WTC11 (cell line): Measurements from ENCODE around the gene TOE1. TPM values are rescaled to one million over a fixed set of nuclear protein-coding genes. Genes with fewer than 3 reads are reported as not detected.

Source experiments
- ATAC-seq: fragments of 200-7000 bp; cut with Tn5 transposase; 2 replicates; pipeline ENCODE4 v1.10.0; 2021; ENCODE audit warnings: mild to moderate bottlenecking, moderate library complexity
- CTCF ChIA-PET: fragments of 300-600 bp; sonication (Branson Sonifier 250); formaldehyde crosslinking; loops from one replicate; lab custom pipeline; 2021; ENCODE audit warnings: antibody characterized with exemption; lab: Charles Lee
- POLR2A ChIA-PET: fragments of 350-600 bp; sonication (Branson Sonifier 250); formaldehyde crosslinking; loops from one replicate; lab custom pipeline; 2021; ENCODE audit warnings: antibody characterized with exemption; lab: Charles Lee
- DNase-seq: peaks from one replicate; pipeline ENCODE4 v3.0.0; 2021; ENCODE audit warnings: low spot score
- H3K27ac Mint-ChIP-seq: 2 replicates; pipeline ENCODE4 v1.8.0; 2021; ENCODE audit warnings: mixed read lengths
- H3K27me3 Mint-ChIP-seq: 2 replicates; pipeline ENCODE4 v1.8.0; 2021; ENCODE audit warnings: low read depth, mild to moderate bottlenecking, moderate library complexity, mixed read lengths
- H3K36me3 Mint-ChIP-seq: 2 replicates; pipeline ENCODE4 v1.8.0; 2021; ENCODE audit warnings: mixed read lengths
- H3K4me1 Mint-ChIP-seq: 2 replicates; pipeline ENCODE4 v1.8.0; 2022; ENCODE audit warnings: mixed read lengths
- H3K4me3 Mint-ChIP-seq: 2 replicates; pipeline ENCODE4 v1.8.0; 2021; ENCODE audit warnings: mild to moderate bottlenecking, moderate library complexity, mixed read lengths
- H3K9me3 Mint-ChIP-seq: 2 replicates; pipeline ENCODE4 v1.8.0; 2021; ENCODE audit warnings: mixed read lengths
- ETV6 ChIP-seq: sonication (generic); formaldehyde crosslinking; IDR thresholded peaks from 2 replicates; pipeline ENCODE4 v1.8.1; 2022; ENCODE audit warnings: mild to moderate bottlenecking, missing genetic modification reagents
- GRHL2 ChIP-seq: fragments of 250-450 bp; sonication (Bioruptor Pico); IDR thresholded peaks from 2 replicates; pipeline ENCODE4 v1.8.0; 2022; ENCODE audit warnings: mild to moderate bottlenecking, moderate library complexity; ENCODE audit not compliant: insufficient replicate concordance, severe bottlenecking
- HMGA2 ChIP-seq: fragments of 250-450 bp; sonication (Bioruptor Pico); IDR thresholded peaks from 2 replicates; pipeline ENCODE4 v1.4.0; 2021; ENCODE audit warnings: mild to moderate bottlenecking, moderate library complexity
- JUN ChIP-seq: sonication (generic); formaldehyde crosslinking; IDR thresholded peaks from 2 replicates; pipeline ENCODE4 v1.8.0; 2023; ENCODE audit warnings: mild to moderate bottlenecking, missing genetic modification reagents
- KAT7 ChIP-seq: sonication (generic); formaldehyde crosslinking; IDR thresholded peaks from 2 replicates; pipeline ENCODE4 v1.8.1; 2023; ENCODE audit warnings: missing genetic modification reagents, mild to moderate bottlenecking, borderline replicate concordance
- MLX ChIP-seq: sonication (generic); formaldehyde crosslinking; IDR thresholded peaks from 2 replicates; pipeline ENCODE4 v1.8.1; 2023; ENCODE audit warnings: mild to moderate bottlenecking, missing genetic modification reagents, moderate library complexity
- NR2C2 ChIP-seq: sonication (generic); formaldehyde crosslinking; IDR thresholded peaks from 2 replicates; pipeline ENCODE4 v1.8.0; 2022; ENCODE audit warnings: mild to moderate bottlenecking, missing genetic modification reagents
- OVOL2 ChIP-seq: fragments of 250-450 bp; sonication (Bioruptor Pico); IDR thresholded peaks from 2 replicates; pipeline ENCODE4 v1.9.0; 2021; ENCODE audit warnings: mild to moderate bottlenecking, borderline replicate concordance
- PREB ChIP-seq: sonication (generic); formaldehyde crosslinking; IDR thresholded peaks from 2 replicates; pipeline ENCODE4 v1.8.1; 2022; ENCODE audit warnings: mild to moderate bottlenecking, missing genetic modification reagents, moderate library complexity, borderline replicate concordance
- PRRX2 ChIP-seq: fragments of 250-450 bp; sonication (Bioruptor Pico); IDR thresholded peaks from 2 replicates; pipeline ENCODE4 v1.8.0; 2021; ENCODE audit warnings: mild to moderate bottlenecking
- SMAD3 ChIP-seq: sonication (generic); formaldehyde crosslinking; IDR thresholded peaks from 2 replicates; pipeline ENCODE4 v1.8.0; 2022; ENCODE audit warnings: missing genetic modification reagents, mild to moderate bottlenecking, borderline replicate concordance
- TCF7 ChIP-seq: sonication (generic); formaldehyde crosslinking; IDR thresholded peaks from 2 replicates; pipeline ENCODE4 v1.8.0; 2022; ENCODE audit warnings: mild to moderate bottlenecking, low read depth, missing genetic modification reagents, moderate library complexity
- TEAD4 ChIP-seq: sonication (generic); formaldehyde crosslinking; IDR thresholded peaks from 2 replicates; pipeline ENCODE4 v1.8.0; 2022; ENCODE audit warnings: mild to moderate bottlenecking, missing genetic modification reagents
- ZBTB43 ChIP-seq: sonication (generic); formaldehyde crosslinking; IDR thresholded peaks from 2 replicates; pipeline ENCODE4 v1.8.1; 2023; ENCODE audit warnings: mild to moderate bottlenecking, missing genetic modification reagents
- ZNF396 ChIP-seq: fragments of 250-450 bp; sonication (Bioruptor Pico); IDR thresholded peaks from 2 replicates; pipeline ENCODE4 v1.8.0; 2021; ENCODE audit warnings: mild to moderate bottlenecking, moderate library complexity, borderline replicate concordance
- ZNF416 ChIP-seq: fragments of 250-450 bp; sonication (Bioruptor Pico); IDR thresholded peaks from 2 replicates; pipeline ENCODE4 v1.9.0; 2021; ENCODE audit warnings: mild to moderate bottlenecking, inconsistent platforms
- ZNF423 ChIP-seq: fragments of 250-450 bp; sonication (Bioruptor Pico); IDR thresholded peaks from 2 replicates; pipeline ENCODE4 v2.1.2; 2022; ENCODE audit warnings: mild to moderate bottlenecking, moderate library complexity
- total RNA-seq: library from RNA; stranded (reverse); gene quantifications from 3 replicates; pipeline ENCODE4 v1.2.3, GENCODE V29; 2021
- TF ChIP-seq, protein P1 (sequence below): sonication (generic); formaldehyde crosslinking; IDR thresholded peaks from 2 replicates; pipeline ENCODE4 v1.8.1; 2023; ENCODE audit warnings: mild to moderate bottlenecking, missing genetic modification reagents
- TF ChIP-seq, protein P2 (sequence below): sonication (generic); formaldehyde crosslinking; IDR thresholded peaks from 2 replicates; pipeline ENCODE4 v1.8.1; 2022; ENCODE audit warnings: low read depth, missing genetic modification reagents, borderline replicate concordance

TOE1 gene
- total RNA-seq, 1 experiment from 2014 or later: 7.4 TPM

GRCh38 chr1:45335855-45336324, 4.1 kb upstream of the TOE1 start:
- peak overlapping the region; percentile 77 for H3K27ac Mint-ChIP-seq
- CTCF ChIA-PET: interaction anchor here (0.8 kb wide), 2 partner anchors 13 to 321 kb away, joined by 3 to 4 read pairs; no protein-coding TSS in a partner anchor

DNA sequence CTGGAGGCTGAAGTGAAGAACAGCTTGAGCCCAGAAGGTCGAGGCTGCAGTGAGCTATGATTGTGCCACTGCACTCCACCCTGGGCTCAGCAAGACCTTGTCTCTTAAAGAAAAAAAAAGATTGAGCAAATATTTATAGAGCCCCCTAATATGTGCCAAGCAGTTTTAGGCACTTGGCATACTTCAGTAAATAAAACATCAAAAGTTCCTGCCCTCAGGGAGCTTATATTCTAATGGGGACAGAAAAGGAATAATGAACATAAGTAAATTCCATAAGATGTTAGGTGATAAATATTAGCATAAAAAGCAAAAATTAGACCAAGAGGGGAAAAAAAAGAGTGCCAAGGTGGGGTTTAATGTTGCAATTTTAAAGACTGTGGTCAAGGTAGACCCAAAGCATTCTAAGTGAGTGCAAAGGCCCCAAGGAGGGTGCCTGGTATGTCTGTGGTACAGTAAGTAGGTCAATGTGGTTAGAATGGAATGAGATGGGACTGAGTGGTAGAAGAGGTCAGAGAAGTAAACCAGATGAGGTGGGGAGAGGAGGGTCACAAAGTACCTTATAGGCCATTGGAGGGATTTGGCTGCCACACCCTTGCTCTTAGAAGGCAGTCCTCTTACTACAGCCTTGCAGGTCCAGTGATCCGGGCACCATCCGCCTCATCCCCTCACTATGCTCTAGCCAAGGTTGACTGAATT, 2.2 kb upstream of the TOE1 start:
- no peak for DNase-seq
- H3K4me1 Mint-ChIP-seq: peaks cover 35% of the 10 kb centered on the region
- H3K27me3 Mint-ChIP-seq: no peaks in the 10 kb centered on the region
- peak overlapping the region; percentile 43; the same call in 1 of the 2 replicates for H3K27ac Mint-ChIP-seq
- POLR2A ChIA-PET: interaction anchor here (3.6 kb wide), 1 partner anchor 10 kb away, joined by 54 read pairs; the partner anchor contains the start of gene HPDL
- ATAC-seq: no peak
- H3K4me3 Mint-ChIP-seq: peak overlapping the region; percentile 38; the same call in 1 of the 2 replicates
- H3K9me3 Mint-ChIP-seq: peaks cover 4% of the 10 kb centered on the region
- H3K36me3 Mint-ChIP-seq: peaks cover 37% of the 10 kb centered on the region
- TF ChIP-seq, protein P1, sequence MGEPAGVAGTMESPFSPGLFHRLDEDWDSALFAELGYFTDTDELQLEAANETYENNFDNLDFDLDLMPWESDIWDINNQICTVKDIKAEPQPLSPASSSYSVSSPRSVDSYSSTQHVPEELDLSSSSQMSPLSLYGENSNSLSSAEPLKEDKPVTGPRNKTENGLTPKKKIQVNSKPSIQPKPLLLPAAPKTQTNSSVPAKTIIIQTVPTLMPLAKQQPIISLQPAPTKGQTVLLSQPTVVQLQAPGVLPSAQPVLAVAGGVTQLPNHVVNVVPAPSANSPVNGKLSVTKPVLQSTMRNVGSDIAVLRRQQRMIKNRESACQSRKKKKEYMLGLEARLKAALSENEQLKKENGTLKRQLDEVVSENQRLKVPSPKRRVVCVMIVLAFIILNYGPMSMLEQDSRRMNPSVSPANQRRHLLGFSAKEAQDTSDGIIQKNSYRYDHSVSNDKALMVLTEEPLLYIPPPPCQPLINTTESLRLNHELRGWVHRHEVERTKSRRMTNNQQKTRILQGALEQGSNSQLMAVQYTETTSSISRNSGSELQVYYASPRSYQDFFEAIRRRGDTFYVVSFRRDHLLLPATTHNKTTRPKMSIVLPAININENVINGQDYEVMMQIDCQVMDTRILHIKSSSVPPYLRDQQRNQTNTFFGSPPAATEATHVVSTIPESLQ (CRISPR knock-in tag): no peak
- no peak for TF ChIP-seq KAT7 (CRISPR knock-in tag)
- no peak for TF ChIP-seq OVOL2
- no peak for TF ChIP-seq ZNF423
- no peak for TF ChIP-seq GRHL2 (CRISPR knock-in tag)
- no peak for TF ChIP-seq HMGA2 (CRISPR knock-in tag)
- TF ChIP-seq, protein P2, sequence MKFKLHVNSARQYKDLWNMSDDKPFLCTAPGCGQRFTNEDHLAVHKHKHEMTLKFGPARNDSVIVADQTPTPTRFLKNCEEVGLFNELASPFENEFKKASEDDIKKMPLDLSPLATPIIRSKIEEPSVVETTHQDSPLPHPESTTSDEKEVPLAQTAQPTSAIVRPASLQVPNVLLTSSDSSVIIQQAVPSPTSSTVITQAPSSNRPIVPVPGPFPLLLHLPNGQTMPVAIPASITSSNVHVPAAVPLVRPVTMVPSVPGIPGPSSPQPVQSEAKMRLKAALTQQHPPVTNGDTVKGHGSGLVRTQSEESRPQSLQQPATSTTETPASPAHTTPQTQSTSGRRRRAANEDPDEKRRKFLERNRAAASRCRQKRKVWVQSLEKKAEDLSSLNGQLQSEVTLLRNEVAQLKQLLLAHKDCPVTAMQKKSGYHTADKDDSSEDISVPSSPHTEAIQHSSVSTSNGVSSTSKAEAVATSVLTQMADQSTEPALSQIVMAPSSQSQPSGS (CRISPR knock-in tag): no peak
- TF ChIP-seq TEAD4 (CRISPR knock-in tag): no peak
- no peak for TF ChIP-seq PREB
- no peak for TF ChIP-seq SMAD3 (CRISPR knock-in tag)
- TF ChIP-seq ETV6: no peak
- TF ChIP-seq ZNF416 (CRISPR knock-in tag): no peak
- no peak for TF ChIP-seq NR2C2 (CRISPR knock-in tag)
- no peak for TF ChIP-seq PRRX2 (CRISPR knock-in tag)
- TF ChIP-seq JUN (CRISPR knock-in tag): no peak
- TF ChIP-seq ZNF396 (CRISPR knock-in tag): no peak
- TF ChIP-seq MLX (CRISPR knock-in tag): no peak
- TF ChIP-seq TCF7 (CRISPR knock-in tag): no peak
- CTCF ChIA-PET: interaction anchor here (0.6 to 5.1 kb wide), 3 partner anchors 23 to 228 kb away, joined by 4 to 47 read pairs (median 5); no protein-coding TSS in a partner anchor

More at GRCh38 chr1:45335855-45336324, 4.1 kb upstream of the TOE1 start:
- no peak for DNase-seq
- peaks cover 34% of the 10 kb centered on the region for H3K4me1 Mint-ChIP-seq
- H3K4me3 Mint-ChIP-seq: no peak overlapping the region
- POLR2A ChIA-PET: interaction anchor here (1.3 kb wide), 1 partner anchor 9 kb away, joined by 5 read pairs; the partner anchor contains the start of gene HPDL
- ATAC-seq: no peak
- peaks cover 31% of the 10 kb centered on the region for H3K36me3 Mint-ChIP-seq
- H3K9me3 Mint-ChIP-seq: peaks cover 4% of the 10 kb centered on the region
- H3K27me3 Mint-ChIP-seq: no peaks in the 10 kb centered on the region
- TF ChIP-seq ZBTB43 (CRISPR knock-in tag): no peak
- TF ChIP-seq ZNF396 (CRISPR knock-in tag): no peak
